K562 (cell line): Measurements from ENCODE around the gene PPP1R10. TPM values are rescaled to one million over a fixed set of nuclear protein-coding genes. Genes with fewer than 3 reads are reported as not detected.

Experiments
- ADNP ChIP-seq: fragments of 200-800 bp; sonication (Bioruptor generic); IDR thresholded peaks from 2 replicates; pipeline ENCODE4 v1.6.1; 2016; ENCODE audit warnings: missing genetic modification characterization, missing compliant biosample characterization
- BACH1 ChIP-seq: fragments of 200-800 bp; sonication (Bioruptor generic); IDR thresholded peaks from 2 replicates; pipeline ENCODE4 v1.6.1; 2016; ENCODE audit warnings: missing genetic modification characterization, missing compliant biosample characterization
- CTBP1 ChIP-seq: fragments of 450-650 bp; IDR thresholded peaks from 2 replicates; pipeline ENCODE4 v1.6.1; 2016; ENCODE audit warnings: borderline replicate concordance
- DDX20 ChIP-seq: fragments of 450-650 bp; IDR thresholded peaks from 2 replicates; pipeline ENCODE4 v1.6.1; 2016; ENCODE audit warnings: missing genetic modification characterization, low read depth, mild to moderate bottlenecking, missing compliant biosample characterization, moderate library complexity
- FOXJ2 ChIP-seq: fragments of 200-800 bp; sonication (Bioruptor generic); IDR thresholded peaks from 2 replicates; pipeline ENCODE4 v1.6.1; 2016; ENCODE audit warnings: missing genetic modification characterization, missing compliant biosample characterization
- GMEB1 ChIP-seq: fragments of 250-450 bp; sonication (Bioruptor Pico); IDR thresholded peaks from 2 replicates; pipeline ENCODE4 v1.4.0; 2020; ENCODE audit warnings: mild to moderate bottlenecking
- MTA3 ChIP-seq: fragments of 450-650 bp; formaldehyde crosslinking; IDR thresholded peaks from 2 replicates; pipeline ENCODE4 v1.6.1; 2017; ENCODE audit warnings: mild to moderate bottlenecking, borderline replicate concordance
- PCBP1 ChIP-seq: fragments of 200-400 bp; formaldehyde crosslinking; IDR thresholded peaks from 2 replicates; pipeline ENCODE4 v1.6.1; 2018; ENCODE audit warnings: mild to moderate bottlenecking, low read depth, low read length; ENCODE audit not compliant: poor library complexity, severe bottlenecking
- RNF2 ChIP-seq: sonication (generic); IDR thresholded peaks from 2 replicates; pipeline ENCODE4 v1.6.1; 2016
- SP1 ChIP-seq: sonication (generic); formaldehyde crosslinking; IDR thresholded peaks from 2 replicates; pipeline ENCODE4 v1.8.1; 2022; ENCODE audit warnings: mild to moderate bottlenecking, missing genetic modification reagents
- ZNF318 ChIP-seq, 2 experiments: fragments of 450-650 bp; IDR thresholded peaks; 2 replicates each; pipeline ENCODE4 v1.6.1; 2016; ENCODE audit warnings: mild to moderate bottlenecking in 2 of 2, borderline replicate concordance in 1 of 2, low read depth in 1 of 2, moderate library complexity in 1 of 2
- ZNF668 ChIP-seq: fragments of 250-450 bp; sonication (Bioruptor Pico); IDR thresholded peaks from 2 replicates; pipeline ENCODE4 v1.8.0; 2022; ENCODE audit warnings: mild to moderate bottlenecking, inconsistent platforms
- polyA plus RNA-seq, 8 experiments: library from polyadenylated mRNA; depleted of rRNA in 4 of 8; stranded (reverse) in 5 of 8; unstranded in 3 of 8; fragments of >200 nt; fragmentation: Nextera tagmentation in 2 of 8; fragmentation: Illumina TruSeq in 1 of 8; extraction: Ambion mirVana in 2 of 8; extraction: Trizol in 1 of 8; gene quantifications; 2 replicates each; pipeline versions ENCODE4 v1.2.1 to v1.2.3, GENCODE V29; 2011 to 2014; ENCODE audit warnings: inconsistent platforms in 1 of 8, missing spikeins in 1 of 8
- total RNA-seq, 7 experiments: library from RNA; depleted of rRNA in 6 of 7; stranded (reverse); fragments of >200 nt in 6 of 7; fragmentation: Illumina TruSeq in 2 of 7; extraction: Trizol in 2 of 7; gene quantifications; 2 replicates each; pipeline versions ENCODE4 v1.2.1 to v1.2.3, GENCODE V29; 2011 to 2021; ENCODE audit warnings: low replicate concordance in 1 of 7
- TF ChIP-seq, protein P1 (sequence below): fragments of 450-650 bp; IDR thresholded peaks from 2 replicates; pipeline ENCODE4 v1.6.1; 2014; ENCODE audit warnings: low read depth, mild to moderate bottlenecking, moderate library complexity, borderline replicate concordance
- TF ChIP-seq, protein P2 (sequence below): fragments of 250-450 bp; sonication (Bioruptor Pico); IDR thresholded peaks from 2 replicates; pipeline ENCODE4 v1.8.0; 2022; ENCODE audit warnings: inconsistent platforms

The PPP1R10 gene
- total and polyA plus RNA-seq, 9 of the 15 experiments (the other 6 are each of a cell fraction or from before 2014, with no cell fraction given) = 14.1 to 65.5 (median 32.6) TPM

- 0 out of 4 replicates have a peak, but pooled peaks have one; percentile 17 to 59 for TF ChIP-seq ZNF318 (IDR thresholded peaks at IDR 0.05; ENCODE audit: borderline replicate concordance in 1 of 2, low read depth in 1 of 2)
- no peak for TF ChIP-seq RNF2
- no peak for TF ChIP-seq MTA3
- peak; percentile 52; the same call in 1 of the 2 replicates for TF ChIP-seq FOXJ2 (tag)
- peak; percentile 47 for TF ChIP-seq DDX20 (tag)
- TF ChIP-seq ADNP (tag) = no peak
- TF ChIP-seq, protein P1, sequence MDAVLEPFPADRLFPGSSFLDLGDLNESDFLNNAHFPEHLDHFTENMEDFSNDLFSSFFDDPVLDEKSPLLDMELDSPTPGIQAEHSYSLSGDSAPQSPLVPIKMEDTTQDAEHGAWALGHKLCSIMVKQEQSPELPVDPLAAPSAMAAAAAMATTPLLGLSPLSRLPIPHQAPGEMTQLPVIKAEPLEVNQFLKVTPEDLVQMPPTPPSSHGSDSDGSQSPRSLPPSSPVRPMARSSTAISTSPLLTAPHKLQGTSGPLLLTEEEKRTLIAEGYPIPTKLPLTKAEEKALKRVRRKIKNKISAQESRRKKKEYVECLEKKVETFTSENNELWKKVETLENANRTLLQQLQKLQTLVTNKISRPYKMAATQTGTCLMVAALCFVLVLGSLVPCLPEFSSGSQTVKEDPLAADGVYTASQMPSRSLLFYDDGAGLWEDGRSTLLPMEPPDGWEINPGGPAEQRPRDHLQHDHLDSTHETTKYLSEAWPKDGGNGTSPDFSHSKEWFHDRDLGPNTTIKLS = no peak
- no peak; the same call in 1 of the 2 replicates for TF ChIP-seq BACH1
- no peak for TF ChIP-seq ZNF668
- no peak for TF ChIP-seq GMEB1 (CRISPR knock-in tag)
- TF ChIP-seq, protein P2, sequence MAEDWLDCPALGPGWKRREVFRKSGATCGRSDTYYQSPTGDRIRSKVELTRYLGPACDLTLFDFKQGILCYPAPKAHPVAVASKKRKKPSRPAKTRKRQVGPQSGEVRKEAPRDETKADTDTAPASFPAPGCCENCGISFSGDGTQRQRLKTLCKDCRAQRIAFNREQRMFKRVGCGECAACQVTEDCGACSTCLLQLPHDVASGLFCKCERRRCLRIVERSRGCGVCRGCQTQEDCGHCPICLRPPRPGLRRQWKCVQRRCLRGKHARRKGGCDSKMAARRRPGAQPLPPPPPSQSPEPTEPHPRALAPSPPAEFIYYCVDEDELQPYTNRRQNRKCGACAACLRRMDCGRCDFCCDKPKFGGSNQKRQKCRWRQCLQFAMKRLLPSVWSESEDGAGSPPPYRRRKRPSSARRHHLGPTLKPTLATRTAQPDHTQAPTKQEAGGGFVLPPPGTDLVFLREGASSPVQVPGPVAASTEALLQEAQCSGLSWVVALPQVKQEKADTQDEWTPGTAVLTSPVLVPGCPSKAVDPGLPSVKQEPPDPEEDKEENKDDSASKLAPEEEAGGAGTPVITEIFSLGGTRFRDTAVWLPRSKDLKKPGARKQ (CRISPR knock-in tag) = no peak
- TF ChIP-seq SP1 = no peak
- no peak for TF ChIP-seq CTBP1
- no peak for TF ChIP-seq PCBP1
Measured at GRCh38 chr6:30615219-30615957, 1.7 kb downstream of the PPP1R10 start (continued).
